Measurements from ENCODE around the gene YEATS4.

The YEATS4 gene

GRCh38 chr12:69342421-69342820, 17.1 kb upstream of the YEATS4 start:
- no peak for ATAC-seq

GRCh38 chr12:69343357-69343756, 16.2 kb upstream of the YEATS4 start:
- ATAC-seq: no peak

GRCh38 chr12:69343885-69344612, 15.5 kb upstream of the YEATS4 start:
- ATAC-seq: no peak

GRCh38 chr12:69345077-69345476, 14.5 kb upstream of the YEATS4 start:
- ATAC-seq: no peak

- no peak for ATAC-seq
These were observed 13.8 kb upstream of the YEATS4 start for GRCh38 chr12:69345742-69346141.

GRCh38 chr12:69348162-69348938, 11.2 kb upstream of the YEATS4 start, which contains the start of gene LYZ:
TSS of gene LYZ (plus strand) at chr12:69348381. CDS start at chr12:69348409, 28 bp downstream.
- no peak for ATAC-seq

- no peak for ATAC-seq
These were observed 9.4 kb upstream of the YEATS4 start for GRCh38 chr12:69350002-69350626.

- no peak for ATAC-seq
These were observed 8.8 kb upstream of the YEATS4 start for GRCh38 chr12:69350777-69351176.

- ATAC-seq: no peak
These were observed 7.9 kb upstream of the YEATS4 start for GRCh38 chr12:69351462-69352236.

GRCh38 chr12:69352904-69353303, 6.6 kb upstream of the YEATS4 start:
- no peak for ATAC-seq

- no peak for ATAC-seq
These were observed 5.4 kb upstream of the YEATS4 start for GRCh38 chr12:69354172-69354555.

GRCh38 chr12:69354556-69355187, 4.9 kb upstream of the YEATS4 start:
- ATAC-seq: no peak

- no peak for ATAC-seq
These were observed 4.0 kb upstream of the YEATS4 start for GRCh38 chr12:69355363-69356028.

GRCh38 chr12:69360348-69360672, 767 bp downstream of the YEATS4 start:
- no peak for ATAC-seq

- no peak for ATAC-seq
These were observed 7.3 kb downstream of the YEATS4 start for GRCh38 chr12:69366796-69367195.

GRCh38 chr12:69368171-69368570, 8.6 kb downstream of the YEATS4 start:
- ATAC-seq: no peak

GRCh38 chr12:69383074-69383473, 23.5 kb downstream of the YEATS4 start:
- ATAC-seq: no peak

GRCh38 chr12:69385038-69385437, 25.5 kb downstream of the YEATS4 start:
- no peak for ATAC-seq

GRCh38 chr12:69386921-69387320, 27.4 kb downstream of the YEATS4 start:
- ATAC-seq: peak; percentile 61 to 70

GRCh38 chr12:69388371-69388770, 28.8 kb downstream of the YEATS4 start:
- no peak for ATAC-seq

GRCh38 chr12:69389831-69390230, 30.3 kb downstream of the YEATS4 start:
- no peak for ATAC-seq

Measured in activated CD4-positive, CD25-positive, alpha-beta regulatory T cell treated with anti-CD3 and anti-CD28 coated beads, Interleukin-2, amount 50 U/mL, for 24 hours (primary cell).